Measurements from ENCODE around the gene PLXDC2. TPM values are rescaled to one million over a fixed set of nuclear protein-coding genes. Genes with fewer than 3 reads are reported as not detected.

PLXDC2 gene
- polyA plus RNA-seq, 1 experiment = 0.47 TPM

DNA sequence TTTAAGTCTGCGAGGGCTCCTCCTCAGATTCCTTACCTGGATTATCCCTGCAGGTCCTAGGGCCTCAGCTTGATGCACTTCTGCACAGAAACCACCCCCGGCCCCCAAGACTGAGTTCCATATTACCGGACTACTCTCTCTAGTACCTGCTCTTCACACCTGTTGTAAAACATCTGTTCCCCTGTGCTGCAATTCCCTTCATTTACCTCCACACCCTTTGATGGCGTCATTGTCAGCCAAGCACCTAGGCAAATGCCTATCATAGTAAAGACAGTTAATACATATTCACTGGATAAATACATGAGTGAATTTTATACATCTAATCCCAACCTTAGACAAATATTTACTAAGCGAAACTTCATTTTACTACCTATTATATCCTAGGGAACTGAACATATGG, 275.5 kb downstream of the PLXDC2 start:
- Histone ChIP-seq H3K27me3 (ENCODE audit: control insufficient read depth, insufficient read depth, low read length) (no peaks in the 10 kb centered on the region), H3K36me3 (ENCODE audit: control insufficient read depth, insufficient read depth, low read length) (no peaks in the 10 kb centered on the region), H3K4me3 (ENCODE audit: low read depth, low read length) (no peak overlapping the region)
- ChIA-PET POLR2A (no interaction called here), CTCF (no interaction called here)
- no peak for DNase-seq (ENCODE audit: low read depth)
- TF ChIP-seq, protein P1, sequence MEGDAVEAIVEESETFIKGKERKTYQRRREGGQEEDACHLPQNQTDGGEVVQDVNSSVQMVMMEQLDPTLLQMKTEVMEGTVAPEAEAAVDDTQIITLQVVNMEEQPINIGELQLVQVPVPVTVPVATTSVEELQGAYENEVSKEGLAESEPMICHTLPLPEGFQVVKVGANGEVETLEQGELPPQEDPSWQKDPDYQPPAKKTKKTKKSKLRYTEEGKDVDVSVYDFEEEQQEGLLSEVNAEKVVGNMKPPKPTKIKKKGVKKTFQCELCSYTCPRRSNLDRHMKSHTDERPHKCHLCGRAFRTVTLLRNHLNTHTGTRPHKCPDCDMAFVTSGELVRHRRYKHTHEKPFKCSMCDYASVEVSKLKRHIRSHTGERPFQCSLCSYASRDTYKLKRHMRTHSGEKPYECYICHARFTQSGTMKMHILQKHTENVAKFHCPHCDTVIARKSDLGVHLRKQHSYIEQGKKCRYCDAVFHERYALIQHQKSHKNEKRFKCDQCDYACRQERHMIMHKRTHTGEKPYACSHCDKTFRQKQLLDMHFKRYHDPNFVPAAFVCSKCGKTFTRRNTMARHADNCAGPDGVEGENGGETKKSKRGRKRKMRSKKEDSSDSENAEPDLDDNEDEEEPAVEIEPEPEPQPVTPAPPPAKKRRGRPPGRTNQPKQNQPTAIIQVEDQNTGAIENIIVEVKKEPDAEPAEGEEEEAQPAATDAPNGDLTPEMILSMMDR (IDR thresholded peaks at IDR 0.05; ENCODE audit: insufficient read depth, low read depth, low read length) = no peak

- TF ChIP-seq, protein P1 (IDR thresholded peaks at IDR 0.05; ENCODE audit: insufficient read depth, low read depth, low read length) = no peak
- H3K36me3 ChIP-seq (ENCODE audit: control insufficient read depth, insufficient read depth, low read length) = no peaks in the 10 kb centered on the region
- CTCF ChIA-PET = no interaction called here
- no peaks in the 10 kb centered on the region for H3K27me3 ChIP-seq (ENCODE audit: control insufficient read depth, insufficient read depth, low read length)
- H3K4me3 ChIP-seq (ENCODE audit: low read depth, low read length) = no peak overlapping the region
- POLR2A ChIA-PET = no interaction called here
- DNase-seq (ENCODE audit: low read depth) = no peak
Observed at GRCh38 chr10:20093600-20093999, 277.4 kb downstream of the PLXDC2 start.

DNA sequence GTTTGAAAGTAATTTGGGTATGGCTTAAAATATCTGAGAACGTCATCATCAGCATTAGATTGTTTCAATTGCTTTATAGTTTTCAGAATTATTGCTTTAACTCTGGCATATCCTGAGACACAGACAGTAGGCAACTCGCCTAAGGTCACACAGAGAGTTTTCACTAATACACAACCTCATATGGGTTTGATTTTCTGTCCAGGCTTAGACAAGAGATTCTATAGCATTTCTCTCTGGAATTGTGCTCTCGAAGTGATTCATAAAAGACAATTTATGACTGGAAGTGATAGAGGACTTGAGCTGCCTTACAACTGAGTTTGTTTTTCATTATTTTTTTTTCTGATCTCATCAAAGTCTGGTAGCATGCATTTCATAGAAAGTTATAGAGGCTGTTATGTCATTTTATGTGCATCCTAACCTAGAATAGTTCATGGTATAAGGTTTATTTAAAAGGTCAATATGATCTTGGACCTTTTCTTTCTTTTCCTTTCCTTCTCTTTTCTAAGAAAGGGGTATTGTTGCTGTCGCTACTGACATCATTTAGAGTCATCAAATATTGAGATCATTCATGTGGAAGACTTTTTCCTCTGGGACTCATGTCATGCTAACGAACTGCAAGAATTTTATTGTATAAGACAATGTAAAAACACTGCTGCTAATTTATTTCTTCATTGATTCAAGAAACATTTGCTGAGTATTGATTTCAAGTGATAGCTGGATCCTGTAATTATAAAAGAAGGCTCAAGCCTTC, 278.2 kb downstream of the PLXDC2 start:
- H3K4me3 ChIP-seq (ENCODE audit: low read depth, low read length) = no peak overlapping the region
- ChIA-PET POLR2A (no interaction called here), CTCF (no interaction called here)
- TF ChIP-seq, protein P1 (IDR thresholded peaks at IDR 0.05; ENCODE audit: insufficient read depth, low read depth, low read length) = no peak
- H3K27me3 ChIP-seq (ENCODE audit: control insufficient read depth, insufficient read depth, low read length) = no peaks in the 10 kb centered on the region
- no peak for DNase-seq (ENCODE audit: low read depth)
- no peaks in the 10 kb centered on the region for H3K36me3 ChIP-seq (ENCODE audit: control insufficient read depth, insufficient read depth, low read length)

- no peak for DNase-seq (ENCODE audit: low read depth)
- TF ChIP-seq, protein P1 (IDR thresholded peaks at IDR 0.05; ENCODE audit: insufficient read depth, low read depth, low read length) = no peak
- CTCF ChIA-PET = no interaction called here
- Histone ChIP-seq H3K4me3 (ENCODE audit: low read depth, low read length) (no peak overlapping the region), H3K27me3 (ENCODE audit: control insufficient read depth, insufficient read depth, low read length) (no peaks in the 10 kb centered on the region), H3K36me3 (ENCODE audit: control insufficient read depth, insufficient read depth, low read length) (no peaks in the 10 kb centered on the region)
- POLR2A ChIA-PET = no interaction called here
Observed at GRCh38 chr10:20100171-20100570, 283.9 kb downstream of the PLXDC2 start.

DNA sequence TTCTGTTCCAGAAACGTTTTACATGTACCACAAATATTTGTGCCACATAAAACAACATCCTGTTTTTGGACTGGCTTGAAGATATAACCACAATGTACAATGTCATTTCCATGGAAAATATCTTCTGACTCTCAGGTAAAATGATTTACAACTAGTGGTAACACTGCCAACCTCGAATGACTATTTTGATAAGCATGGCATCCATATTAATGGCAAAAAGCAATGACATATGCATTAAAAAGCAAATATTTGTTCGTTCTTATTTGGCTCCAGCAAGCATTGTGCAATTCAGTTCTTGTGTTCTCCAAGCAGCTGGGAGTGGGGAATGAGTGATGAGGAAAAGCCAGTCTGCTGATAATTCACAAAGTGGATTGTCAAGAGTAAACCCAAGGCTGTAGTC, 289.0 kb downstream of the PLXDC2 start:
- DNase-seq (ENCODE audit: low read depth) = no peak
- TF ChIP-seq, protein P1 (IDR thresholded peaks at IDR 0.05; ENCODE audit: insufficient read depth, low read depth, low read length) = no peak
- H3K27me3 ChIP-seq (ENCODE audit: control insufficient read depth, insufficient read depth, low read length) = no peaks in the 10 kb centered on the region
- CTCF ChIA-PET = interaction anchor here (1.2 kb wide), 1 partner anchor 23 kb away, joined by 3 read pairs; no protein-coding TSS in a partner anchor
- no peaks in the 10 kb centered on the region for H3K36me3 ChIP-seq (ENCODE audit: control insufficient read depth, insufficient read depth, low read length)
- no peak overlapping the region for H3K4me3 ChIP-seq (ENCODE audit: low read depth, low read length)
- POLR2A ChIA-PET = no interaction called here

All from BJ (cell line).